ENCODE measurements around the gene CCDC201. TPM values are rescaled to one million over a fixed set of nuclear protein-coding genes. Genes with fewer than 3 reads are reported as not detected.

The CCDC201 gene
- total and polyA plus RNA-seq, 2 donors (not counting 3 experiments of a cell fraction or from before 2014, with no cell fraction given): not detected

DNA sequence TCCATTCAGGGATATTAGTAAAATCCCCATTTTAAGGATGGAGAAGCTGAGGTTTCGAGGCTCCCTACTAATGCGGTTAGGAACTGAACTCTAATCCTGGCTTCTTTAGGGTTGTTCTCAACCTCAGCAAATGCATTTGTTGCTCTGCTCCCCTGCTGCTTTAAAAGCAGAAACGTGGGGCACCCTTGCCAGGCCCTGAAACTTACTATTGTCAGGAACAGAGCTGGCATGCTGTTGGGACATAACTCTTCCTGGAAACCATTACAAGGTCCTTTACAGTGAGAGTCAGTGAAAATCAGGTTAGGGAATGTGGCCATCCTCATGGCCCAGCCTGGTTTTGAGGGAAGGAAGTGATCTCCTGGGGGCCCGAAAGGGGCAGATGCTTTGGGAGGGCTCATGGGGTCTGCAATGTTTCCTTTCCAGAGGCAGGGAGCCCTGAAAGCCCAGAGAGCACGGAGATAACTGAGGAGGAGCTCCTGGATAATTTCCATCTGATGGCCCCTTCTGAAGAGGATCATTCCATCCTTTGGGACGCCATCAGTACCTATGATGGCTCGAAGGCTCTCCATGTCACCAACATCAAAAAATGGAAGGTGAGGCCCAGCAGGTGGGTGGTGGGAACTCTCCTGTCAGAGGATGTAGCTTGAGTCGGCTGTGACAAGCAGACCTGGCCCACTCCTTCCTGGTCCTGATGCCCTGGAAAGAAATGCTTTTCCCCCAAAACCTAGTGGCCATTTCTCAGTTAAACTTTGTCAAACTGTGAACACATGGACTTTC, 17.4 kb upstream of the CCDC201 start:
- Histone ChIP-seq H3K4me2 (ENCODE audit: insufficient read depth, low read length) (peak overlapping the region; percentile 39), H3K27me3 (ENCODE audit: control insufficient read depth in 2 of 2, insufficient read depth in 2 of 2, low read length in 2 of 2) (no peaks in the 10 kb centered on the region), H3K9me1 (replicated peaks; ENCODE audit: control insufficient read depth, extremely low read depth, insufficient read depth, low read length) (no peaks in the 10 kb centered on the region), H3K79me2 (ENCODE audit: control insufficient read depth, insufficient read depth, low read length) (no peaks in the 10 kb centered on the region), H3K27ac (ENCODE audit: insufficient read depth, low read depth, low read length) (peak overlapping the region; percentile 85), H3K36me3 (ENCODE audit: control insufficient read depth in 2 of 2, extremely low read depth in 1 of 2, insufficient read depth in 2 of 2, low read length in 2 of 2) (no peaks in the 10 kb centered on the region), H3K4me1 (ENCODE audit: control insufficient read depth, extremely low read depth, insufficient read depth, low read length) (peaks cover 52% of the 10 kb centered on the region), H3K9me3 (replicated peaks; ENCODE audit: control insufficient read depth, insufficient read depth, low read length) (no peaks in the 10 kb centered on the region), H3K4me3 (replicated peaks in 1 of 3; ENCODE audit: insufficient read depth in 1 of 3, low read depth in 1 of 3, low read length in 3 of 3) (no peak overlapping the region), H3K9ac (replicated peaks; ENCODE audit: extremely low read depth, insufficient read depth, low read length) (no peak overlapping the region), H4K20me1 (replicated peaks; ENCODE audit: control insufficient read depth, extremely low read depth, insufficient read depth, low read length) (no peaks in the 10 kb centered on the region), H2AFZ (ENCODE audit: low read depth, low read length) (peak overlapping the region; percentile 42)
- CTCF ChIA-PET: interaction anchor here (0.6 to 6.1 kb wide), 13 partner anchors 8 to 1364 kb away, joined by 3 to 100 read pairs (median 5); partner anchors contain the start of genes CCDC201 and IGFBP3
- TF ChIP-seq POLR2A (IDR thresholded peaks at IDR 0.05; ENCODE audit: low read depth, low read length): no peak
- no peak for TF ChIP-seq GATA2 (IDR thresholded peaks at IDR 0.05; ENCODE audit: insufficient read depth, insufficient read length, low read depth, low read length)
- TF ChIP-seq, protein P1, sequence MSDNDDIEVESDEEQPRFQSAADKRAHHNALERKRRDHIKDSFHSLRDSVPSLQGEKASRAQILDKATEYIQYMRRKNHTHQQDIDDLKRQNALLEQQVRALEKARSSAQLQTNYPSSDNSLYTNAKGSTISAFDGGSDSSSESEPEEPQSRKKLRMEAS (IDR thresholded peaks at IDR 0.05; ENCODE audit: insufficient read depth, insufficient read length): no peak
- no peak for TF ChIP-seq JUN (IDR thresholded peaks at IDR 0.05; ENCODE audit: borderline replicate concordance, insufficient read depth, insufficient read length, low read depth)
- TF ChIP-seq EZH2 (IDR thresholded peaks at IDR 0.05; ENCODE audit: borderline replicate concordance, low read depth, low read length, severe bottlenecking): no peak
- TF ChIP-seq, protein P2, sequence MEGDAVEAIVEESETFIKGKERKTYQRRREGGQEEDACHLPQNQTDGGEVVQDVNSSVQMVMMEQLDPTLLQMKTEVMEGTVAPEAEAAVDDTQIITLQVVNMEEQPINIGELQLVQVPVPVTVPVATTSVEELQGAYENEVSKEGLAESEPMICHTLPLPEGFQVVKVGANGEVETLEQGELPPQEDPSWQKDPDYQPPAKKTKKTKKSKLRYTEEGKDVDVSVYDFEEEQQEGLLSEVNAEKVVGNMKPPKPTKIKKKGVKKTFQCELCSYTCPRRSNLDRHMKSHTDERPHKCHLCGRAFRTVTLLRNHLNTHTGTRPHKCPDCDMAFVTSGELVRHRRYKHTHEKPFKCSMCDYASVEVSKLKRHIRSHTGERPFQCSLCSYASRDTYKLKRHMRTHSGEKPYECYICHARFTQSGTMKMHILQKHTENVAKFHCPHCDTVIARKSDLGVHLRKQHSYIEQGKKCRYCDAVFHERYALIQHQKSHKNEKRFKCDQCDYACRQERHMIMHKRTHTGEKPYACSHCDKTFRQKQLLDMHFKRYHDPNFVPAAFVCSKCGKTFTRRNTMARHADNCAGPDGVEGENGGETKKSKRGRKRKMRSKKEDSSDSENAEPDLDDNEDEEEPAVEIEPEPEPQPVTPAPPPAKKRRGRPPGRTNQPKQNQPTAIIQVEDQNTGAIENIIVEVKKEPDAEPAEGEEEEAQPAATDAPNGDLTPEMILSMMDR (IDR thresholded peaks at IDR 0.05; ENCODE audit: extremely low read depth in 1 of 2, insufficient read depth in 1 of 2, low read depth in 1 of 2, low read length in 2 of 2): no peak
- TF ChIP-seq MYC (IDR thresholded peaks at IDR 0.05; ENCODE audit: low read depth, low read length): no peak
- TF ChIP-seq FOS (IDR thresholded peaks at IDR 0.05; ENCODE audit: borderline replicate concordance, insufficient read depth, low read length): no peak
- TF ChIP-seq POLR2AphosphoS5 (IDR thresholded peaks at IDR 0.05; ENCODE audit: insufficient read depth, low read depth, low read length): no peak
- DNase-seq (ENCODE audit: low read depth, low spot score) (no peak), FAIRE-seq (no peak)
- intact Hi-C loops (cut with micrococcal nuclease): loop anchor here (5.0 kb wide), 1 partner anchor 1362 kb away; no protein-coding TSS in a partner anchor
- POLR2A ChIA-PET: no interaction called here
- dilution Hi-C loops (cut with MboI; ENCODE audit: extremely low pct_ligation_motif_present, low sequenced_read_pairs): no loop called here
- BruUV-seq (replicated peaks): no TSS peak

Measured in endothelial cell of umbilical vein (primary cell).